ENCODE data around the gene LTB. TPM values are rescaled to one million over a fixed set of nuclear protein-coding genes. Genes with fewer than 3 reads are reported as not detected.
A peak's percentile ranks its signal among the peaks of the same experiment; 100 is the strongest.

The LTB gene
- total and polyA plus RNA-seq, 2 of the 13 experiments (the other 11 are each of a cell fraction or from before 2014, with no cell fraction given) = 0.09 to 0.22 TPM

DNA sequence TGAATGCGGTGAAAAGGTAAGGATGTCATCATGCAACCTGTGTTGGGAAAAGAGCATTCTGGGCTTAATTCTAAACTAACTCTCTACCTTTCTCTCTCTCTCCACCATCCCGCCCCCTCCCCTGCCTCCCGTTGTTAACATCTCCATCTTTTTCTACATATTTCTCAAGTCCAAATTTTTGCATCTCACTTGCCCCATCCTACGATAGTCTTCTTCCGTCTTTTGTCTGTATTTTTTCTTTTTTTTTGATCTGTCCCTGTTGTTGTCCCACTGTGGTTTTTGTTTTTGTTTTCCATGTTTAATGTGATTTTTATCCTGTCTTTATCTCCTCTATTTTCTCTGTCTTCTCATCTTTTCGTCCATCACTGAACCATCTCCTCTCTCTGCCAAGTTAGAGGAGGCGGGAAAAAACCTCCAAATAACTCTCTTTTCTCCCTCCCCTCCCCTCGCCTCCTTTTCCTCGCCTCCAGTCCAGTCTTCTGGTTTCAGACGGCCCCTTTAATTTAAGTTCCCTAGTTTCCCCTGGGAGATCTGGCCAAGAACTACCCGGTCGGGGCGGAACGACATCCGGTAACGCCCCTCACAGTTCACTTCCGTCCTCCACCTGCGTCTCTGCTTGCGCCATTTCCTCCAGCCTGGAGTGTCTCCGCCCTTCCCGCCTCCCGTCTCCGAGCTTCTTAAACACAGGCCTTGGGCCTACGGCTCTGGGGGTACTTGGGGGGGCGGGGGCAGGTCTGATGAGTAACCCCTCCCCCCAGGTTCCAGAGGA, 35.1 kb downstream of the LTB start, which contains the start of gene NFKBIL1 (continued):
- TF ChIP-seq, protein P1, sequence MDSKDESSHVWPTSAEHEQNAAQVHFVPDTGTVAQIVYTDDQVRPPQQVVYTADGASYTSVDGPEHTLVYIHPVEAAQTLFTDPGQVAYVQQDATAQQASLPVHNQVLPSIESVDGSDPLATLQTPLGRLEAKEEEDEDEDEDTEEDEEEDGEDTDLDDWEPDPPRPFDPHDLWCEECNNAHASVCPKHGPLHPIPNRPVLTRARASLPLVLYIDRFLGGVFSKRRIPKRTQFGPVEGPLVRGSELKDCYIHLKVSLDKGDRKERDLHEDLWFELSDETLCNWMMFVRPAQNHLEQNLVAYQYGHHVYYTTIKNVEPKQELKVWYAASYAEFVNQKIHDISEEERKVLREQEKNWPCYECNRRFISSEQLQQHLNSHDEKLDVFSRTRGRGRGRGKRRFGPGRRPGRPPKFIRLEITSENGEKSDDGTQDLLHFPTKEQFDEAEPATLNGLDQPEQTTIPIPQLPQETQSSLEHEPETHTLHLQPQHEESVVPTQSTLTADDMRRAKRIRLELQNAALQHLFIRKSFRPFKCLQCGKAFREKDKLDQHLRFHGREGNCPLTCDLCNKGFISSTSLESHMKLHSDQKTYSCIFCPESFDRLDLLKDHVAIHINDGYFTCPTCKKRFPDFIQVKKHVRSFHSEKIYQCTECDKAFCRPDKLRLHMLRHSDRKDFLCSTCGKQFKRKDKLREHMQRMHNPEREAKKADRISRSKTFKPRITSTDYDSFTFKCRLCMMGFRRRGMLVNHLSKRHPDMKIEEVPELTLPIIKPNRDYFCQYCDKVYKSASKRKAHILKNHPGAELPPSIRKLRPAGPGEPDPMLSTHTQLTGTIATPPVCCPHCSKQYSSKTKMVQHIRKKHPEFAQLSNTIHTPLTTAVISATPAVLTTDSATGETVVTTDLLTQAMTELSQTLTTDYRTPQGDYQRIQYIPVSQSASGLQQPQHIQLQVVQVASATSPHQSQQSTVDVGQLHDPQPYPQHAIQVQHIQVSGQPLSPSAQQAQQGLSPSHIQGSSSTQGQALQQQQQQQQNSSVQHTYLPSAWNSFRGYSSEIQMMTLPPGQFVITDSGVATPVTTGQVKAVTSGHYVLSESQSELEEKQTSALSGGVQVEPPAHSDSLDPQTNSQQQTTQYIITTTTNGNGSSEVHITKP (CRISPR knock-in tag; IDR thresholded peaks at IDR 0.05; ENCODE audit: low read depth) = peak; percentile 37; the same call in 1 of the 2 replicates
- TF ChIP-seq ZBTB38 (CRISPR knock-in tag; IDR thresholded peaks at IDR 0.05) (peak; percentile 39; the same call in 1 of the 2 replicates), ZNF451 (CRISPR knock-in tag; IDR thresholded peaks at IDR 0.05) (no peak), HHEX (CRISPR knock-in tag; IDR thresholded peaks at IDR 0.05) (0 out of 2 replicates have a peak, but pooled peaks have one; percentile 26), NCOA2 (CRISPR knock-in tag; IDR thresholded peaks at IDR 0.05) (0 out of 2 replicates have a peak, but pooled peaks have one; percentile 21), CENPX (CRISPR knock-in tag; IDR thresholded peaks at IDR 0.05) (no peak), ARID5B (CRISPR knock-in tag; IDR thresholded peaks at IDR 0.05) (peak; percentile 62; the same call in 1 of the 2 replicates), ZNF768 (CRISPR knock-in tag; IDR thresholded peaks at IDR 0.05) (no peak), ZNF883 (CRISPR knock-in tag; IDR thresholded peaks at IDR 0.05; ENCODE audit: not compliant biosample characterization) (no peak), PAX8 (CRISPR knock-in tag; IDR thresholded peaks at IDR 0.05; ENCODE audit: borderline replicate concordance) (no peak), NAIF1 (CRISPR knock-in tag; IDR thresholded peaks at IDR 0.05; ENCODE audit: borderline replicate concordance) (no peak), ATF7-NPFF (CRISPR knock-in tag; IDR thresholded peaks at IDR 0.05; ENCODE audit: low read depth) (no peak), RARG (CRISPR knock-in tag; IDR thresholded peaks at IDR 0.05; ENCODE audit: low read depth) (no peak; the same call in 1 of the 2 replicates), CEBPB (IDR thresholded peaks at IDR 0.05; ENCODE audit: borderline replicate concordance, low read depth, low read length) (peak; percentile 87; the same call in 1 of the 2 replicates), MAFF (IDR thresholded peaks at IDR 0.05; ENCODE audit: low read depth, low read length) (no peak), MYC (CRISPR knock-in tag; IDR thresholded peaks at IDR 0.05; ENCODE audit: borderline replicate concordance) (peak; percentile 47; the same call in 1 of the 2 replicates), ZNF572 (CRISPR knock-in tag; IDR thresholded peaks at IDR 0.05) (no peak), MEIS2 (CRISPR knock-in tag; IDR thresholded peaks at IDR 0.05) (0 out of 2 replicates have a peak, but pooled peaks have one; percentile 42), HNF1B (CRISPR knock-in tag; IDR thresholded peaks at IDR 0.05) (peak; percentile 71; the same call in 1 of the 2 replicates), POLR2A (IDR thresholded peaks at IDR 0.05; ENCODE audit: insufficient read depth in 1 of 2, low read depth in 2 of 2, low read length in 2 of 2) (peak; percentile 37 to 63; a peak in 3 of 4 replicates), ZNF550 (CRISPR knock-in tag; IDR thresholded peaks at IDR 0.05; ENCODE audit: borderline replicate concordance) (no peak)
